Gastroesophageal sphincter (tissue), 3 donors: ENCODE data around the gene HTRA3.

Source experiments
- EP300 ChIP-seq: sonication (generic); formaldehyde crosslinking; IDR thresholded peaks from one replicate; pipeline ENCODE4 v1.6.1; 2017; ENCODE audit warnings: antibody characterized with exemption, mild to moderate bottlenecking
- POLR2A ChIP-seq, 2 donors: fragments of 450-650 bp; IDR thresholded peaks; one replicate each; pipeline ENCODE4 v1.6.1; 2017; ENCODE audit warnings: antibody characterized with exemption in 2 of 2, mild to moderate bottlenecking in 2 of 2, moderate library complexity in 1 of 2
- POLR2AphosphoS5 ChIP-seq: sonication (generic); formaldehyde crosslinking; IDR thresholded peaks from one replicate; pipeline ENCODE4 v1.6.1; 2017; ENCODE audit warnings: antibody characterized with exemption
- TF ChIP-seq, protein P1 (sequence below), 4 experiments: fragments of 200-600 bp in 2 of 4; fragments of 450-650 bp in 2 of 4; sonication (generic) in 1 of 4; IDR thresholded peaks; one replicate each; pipeline ENCODE4 v1.5.1; 2017 to 2019; ENCODE audit warnings: antibody characterized with exemption in 4 of 4, mild to moderate bottlenecking in 2 of 4, moderate library complexity in 2 of 4

DNA sequence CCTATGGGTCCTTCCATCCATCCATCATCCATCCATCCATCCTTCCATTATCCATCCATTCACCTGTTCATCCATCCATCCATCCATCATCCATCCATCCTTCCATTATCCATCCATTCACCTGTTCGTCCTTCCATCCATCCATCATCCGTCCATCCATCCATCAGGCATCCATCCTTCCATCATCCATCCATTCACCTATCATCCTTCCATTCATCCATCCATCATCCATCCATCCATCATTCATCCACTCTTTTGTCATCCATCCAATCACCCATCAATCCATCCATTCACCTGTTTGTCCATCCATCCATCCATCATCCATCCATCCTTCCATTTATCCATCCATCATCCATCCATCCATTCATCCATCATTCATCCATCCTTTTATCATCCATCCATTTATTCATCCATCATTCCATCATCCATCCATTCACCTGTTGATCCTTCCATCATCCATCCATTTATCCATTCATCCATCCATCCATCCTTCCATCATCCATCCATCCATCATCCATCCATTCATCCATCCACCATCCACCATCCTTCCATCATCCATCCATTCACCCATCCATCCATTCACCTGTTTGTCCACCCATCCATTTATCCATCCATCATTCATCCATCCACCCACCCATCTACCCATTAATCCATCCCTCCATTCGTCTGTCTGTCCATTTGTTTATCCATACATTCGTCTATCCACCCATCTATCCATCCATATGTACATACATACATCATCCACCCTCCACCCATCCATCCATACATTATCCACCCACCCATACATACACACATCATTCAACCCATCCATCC is 35.7 kb upstream of the HTRA3 start:
- TF ChIP-seq, protein P1, sequence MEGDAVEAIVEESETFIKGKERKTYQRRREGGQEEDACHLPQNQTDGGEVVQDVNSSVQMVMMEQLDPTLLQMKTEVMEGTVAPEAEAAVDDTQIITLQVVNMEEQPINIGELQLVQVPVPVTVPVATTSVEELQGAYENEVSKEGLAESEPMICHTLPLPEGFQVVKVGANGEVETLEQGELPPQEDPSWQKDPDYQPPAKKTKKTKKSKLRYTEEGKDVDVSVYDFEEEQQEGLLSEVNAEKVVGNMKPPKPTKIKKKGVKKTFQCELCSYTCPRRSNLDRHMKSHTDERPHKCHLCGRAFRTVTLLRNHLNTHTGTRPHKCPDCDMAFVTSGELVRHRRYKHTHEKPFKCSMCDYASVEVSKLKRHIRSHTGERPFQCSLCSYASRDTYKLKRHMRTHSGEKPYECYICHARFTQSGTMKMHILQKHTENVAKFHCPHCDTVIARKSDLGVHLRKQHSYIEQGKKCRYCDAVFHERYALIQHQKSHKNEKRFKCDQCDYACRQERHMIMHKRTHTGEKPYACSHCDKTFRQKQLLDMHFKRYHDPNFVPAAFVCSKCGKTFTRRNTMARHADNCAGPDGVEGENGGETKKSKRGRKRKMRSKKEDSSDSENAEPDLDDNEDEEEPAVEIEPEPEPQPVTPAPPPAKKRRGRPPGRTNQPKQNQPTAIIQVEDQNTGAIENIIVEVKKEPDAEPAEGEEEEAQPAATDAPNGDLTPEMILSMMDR (IDR thresholded peaks at IDR 0.05): no peak
- no peak for TF ChIP-seq EP300
- no peak for TF ChIP-seq POLR2A (IDR thresholded peaks at IDR 0.05)
- TF ChIP-seq POLR2AphosphoS5: no peak
